Pulmonary artery endothelial cell (primary cell): Measurements from ENCODE around the gene GABBR1. TPM values are rescaled to one million over a fixed set of nuclear protein-coding genes. Genes with fewer than 3 reads are reported as not detected.

Experiments
- DNase-seq: peaks from one replicate; pipeline ENCODE4 v3.0.0-alpha.2; 2011; ENCODE audit warnings: low read depth, low spot score
- total RNA-seq: library from RNA; depleted of rRNA; stranded (reverse); fragments of >200 nt; gene quantifications from 2 replicates; pipeline ENCODE4 v1.2.3, GENCODE V29; 2014

The GABBR1 gene
- total RNA-seq, 1 donor from 2014 or later = 8.8 TPM

DNA sequence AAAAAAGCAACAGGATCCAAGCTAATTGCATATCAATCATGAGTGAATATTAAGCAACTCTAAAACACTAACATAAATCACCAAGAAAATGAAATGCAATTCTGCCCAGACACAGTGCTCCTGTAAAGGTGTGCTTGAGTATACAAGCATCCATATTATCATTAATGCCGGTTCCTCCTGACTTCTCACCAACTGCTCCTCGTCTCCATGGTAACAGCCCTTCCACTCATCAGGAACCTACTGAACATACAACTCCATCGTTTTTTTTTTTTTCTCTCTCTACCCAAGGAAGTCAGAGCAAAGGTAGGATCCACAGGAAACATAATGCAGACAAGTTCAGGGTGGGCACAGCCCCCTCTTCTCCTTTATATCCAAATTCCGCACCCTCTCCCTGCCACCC lies 12.4 kb downstream of the GABBR1 start:
- DNase-seq = no peak

DNA sequence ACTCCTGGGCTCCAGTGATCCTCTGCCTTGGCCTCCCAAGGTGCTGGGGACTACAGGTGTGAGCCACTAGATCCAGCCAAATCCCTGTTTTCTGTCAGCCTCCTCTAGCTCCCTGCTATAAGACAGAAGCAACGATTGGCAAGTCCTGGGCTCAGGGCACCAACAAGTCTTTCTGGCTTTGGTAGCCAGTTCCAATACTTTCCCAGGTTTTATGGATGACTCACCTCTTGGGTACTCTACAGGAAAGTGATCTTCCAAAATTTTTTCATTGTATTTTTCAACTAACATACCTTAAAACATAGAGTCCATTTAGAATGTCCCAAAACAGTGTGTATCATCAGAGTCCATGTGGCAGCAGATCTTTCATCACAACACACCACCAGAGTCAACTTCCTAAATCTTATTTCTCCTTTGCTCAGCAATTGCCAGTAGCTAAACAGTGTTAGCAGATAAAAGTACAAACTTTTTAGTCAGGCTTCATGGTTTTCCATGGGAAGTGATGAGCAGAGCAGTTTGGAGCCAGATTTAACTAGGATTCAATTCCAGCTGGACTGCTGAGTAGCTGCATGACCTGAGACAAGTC lies 13.3 kb downstream of the GABBR1 start:
- DNase-seq = no peak

DNA sequence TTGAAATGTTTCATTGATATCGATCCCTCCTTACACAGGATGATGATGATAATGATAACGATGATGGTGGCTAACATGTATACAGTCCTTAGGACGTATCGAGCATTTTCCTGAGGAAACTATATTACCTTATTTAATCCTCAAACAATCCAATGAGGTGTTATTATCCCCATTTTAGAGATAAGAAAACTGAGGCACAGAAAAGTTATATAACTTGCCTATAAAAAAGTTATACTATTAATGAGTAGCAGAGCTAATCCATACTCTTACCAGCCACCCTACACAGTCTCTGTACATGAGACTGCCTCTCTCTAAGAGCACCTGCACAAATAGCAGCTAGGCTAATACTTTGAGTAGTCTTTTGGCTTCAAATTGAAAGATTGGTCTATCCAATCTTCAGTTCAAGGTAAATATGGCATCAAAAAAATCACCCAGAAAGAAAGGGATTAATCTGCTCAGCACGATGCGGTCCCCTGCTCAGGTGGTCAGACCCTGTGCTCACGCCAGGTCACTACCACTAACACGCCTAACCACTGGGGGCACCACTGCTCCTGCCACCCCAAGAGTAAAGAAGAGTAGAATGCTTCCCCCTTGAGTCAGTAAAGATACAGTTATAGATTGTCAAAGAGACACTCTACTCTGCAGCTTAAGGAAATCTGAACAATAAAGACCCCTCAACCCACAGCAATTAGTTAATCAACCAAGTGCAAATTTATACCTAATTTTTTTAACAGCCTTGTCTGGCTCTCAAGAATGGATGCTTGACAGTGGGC lies 15.0 kb downstream of the GABBR1 start:
- no peak for DNase-seq

DNA sequence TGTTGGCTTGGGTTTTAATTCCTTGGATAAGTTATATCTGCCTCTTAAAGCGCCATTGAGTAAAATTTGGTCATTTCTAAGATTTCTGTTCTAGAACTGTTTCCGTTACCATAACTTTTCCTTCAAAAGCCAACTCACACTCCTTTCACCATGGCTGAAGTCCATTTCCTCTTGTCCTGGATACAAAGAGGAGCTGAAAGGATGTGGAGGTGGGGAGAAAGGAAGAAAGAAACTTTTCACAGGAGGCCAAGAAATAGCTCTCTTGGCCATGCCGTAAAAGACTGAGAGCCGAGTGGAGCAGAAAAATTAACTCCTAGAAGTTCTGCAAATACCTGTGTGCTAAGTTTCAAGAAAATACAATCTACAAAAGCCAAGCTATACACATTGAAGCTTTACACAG lies 21.6 kb downstream of the GABBR1 start:
- DNase-seq = no peak

DNA sequence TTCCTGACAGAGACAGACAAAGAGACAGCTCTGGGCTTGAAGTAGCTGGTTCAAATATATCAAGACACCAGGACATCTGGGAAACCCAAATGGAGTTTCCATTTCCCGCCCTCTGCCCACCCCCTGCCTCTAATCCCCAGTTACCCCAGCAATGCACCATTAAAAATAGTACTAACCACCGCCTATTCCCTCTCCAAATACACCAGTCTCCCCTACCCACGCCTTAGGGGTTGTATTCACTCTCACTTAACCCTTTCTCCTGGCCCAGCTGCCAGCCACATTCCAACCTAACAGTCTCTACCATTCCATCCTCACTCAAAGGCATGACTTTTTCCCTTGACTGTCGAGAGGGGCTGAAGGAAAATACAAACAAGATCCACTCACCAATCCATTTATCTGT lies 22.4 kb downstream of the GABBR1 start:
- no peak for DNase-seq

DNA sequence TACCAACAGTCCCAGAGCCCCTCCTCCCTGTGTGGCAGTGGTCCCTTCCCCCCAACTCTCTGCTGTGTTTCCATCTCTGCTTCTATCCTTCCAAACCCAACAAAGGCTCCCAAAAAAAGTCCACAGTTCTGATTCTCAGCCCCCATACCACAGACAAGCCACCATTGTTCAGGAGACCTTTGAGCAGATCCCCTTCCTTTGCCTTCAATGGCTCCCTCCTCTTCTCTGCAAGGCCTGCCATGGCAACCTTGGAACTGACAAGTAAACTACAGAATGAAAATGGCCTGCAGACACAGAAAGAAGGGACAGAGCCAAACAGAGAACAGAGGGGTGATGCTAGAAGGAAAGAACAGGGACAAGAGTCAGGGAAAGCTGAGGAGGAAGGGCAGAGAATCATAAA lies 24.9 kb downstream of the GABBR1 start:
- DNase-seq = no peak

DNA sequence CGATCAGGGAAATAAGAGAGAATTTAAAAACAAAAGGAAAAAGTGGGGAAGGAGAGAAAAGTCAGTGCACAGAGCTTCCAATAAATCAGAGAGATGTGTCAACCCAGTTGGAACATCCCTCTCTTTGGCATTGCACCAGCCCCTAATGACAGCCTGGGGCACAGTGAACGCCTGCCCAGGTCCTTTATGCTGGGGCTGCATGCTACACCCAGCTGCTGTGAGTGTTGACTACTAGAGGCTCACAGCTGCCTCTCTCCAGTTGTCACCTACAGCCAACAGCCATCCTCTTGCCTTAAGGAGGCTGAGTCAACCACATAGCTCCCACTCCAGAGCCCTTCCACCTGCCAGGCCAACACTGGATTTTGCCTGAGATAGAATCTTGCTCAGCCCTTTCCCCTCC lies 29.1 kb downstream of the GABBR1 start:
- DNase-seq = no peak

DNA sequence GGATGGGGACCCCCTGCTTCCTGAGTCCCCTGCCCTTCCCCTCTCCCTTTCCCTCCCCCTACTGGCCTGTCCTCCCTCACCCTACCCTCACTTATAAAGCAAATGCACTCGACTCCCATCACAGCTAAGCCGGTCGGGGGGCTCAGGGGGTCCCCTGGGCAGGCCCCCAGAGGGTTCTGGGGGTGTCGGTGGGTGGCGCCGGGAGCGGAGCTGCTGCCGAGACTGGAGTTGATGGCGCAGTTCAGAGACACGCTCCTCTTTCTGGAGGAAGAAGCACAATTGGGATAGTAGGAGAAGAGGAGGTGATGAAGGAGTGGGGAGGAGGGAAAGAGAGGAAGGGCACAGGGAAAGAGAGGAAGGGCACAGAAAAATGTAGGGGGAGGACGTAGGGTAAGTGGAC lies 29.5 kb downstream of the GABBR1 start:
- DNase-seq = no peak

DNA sequence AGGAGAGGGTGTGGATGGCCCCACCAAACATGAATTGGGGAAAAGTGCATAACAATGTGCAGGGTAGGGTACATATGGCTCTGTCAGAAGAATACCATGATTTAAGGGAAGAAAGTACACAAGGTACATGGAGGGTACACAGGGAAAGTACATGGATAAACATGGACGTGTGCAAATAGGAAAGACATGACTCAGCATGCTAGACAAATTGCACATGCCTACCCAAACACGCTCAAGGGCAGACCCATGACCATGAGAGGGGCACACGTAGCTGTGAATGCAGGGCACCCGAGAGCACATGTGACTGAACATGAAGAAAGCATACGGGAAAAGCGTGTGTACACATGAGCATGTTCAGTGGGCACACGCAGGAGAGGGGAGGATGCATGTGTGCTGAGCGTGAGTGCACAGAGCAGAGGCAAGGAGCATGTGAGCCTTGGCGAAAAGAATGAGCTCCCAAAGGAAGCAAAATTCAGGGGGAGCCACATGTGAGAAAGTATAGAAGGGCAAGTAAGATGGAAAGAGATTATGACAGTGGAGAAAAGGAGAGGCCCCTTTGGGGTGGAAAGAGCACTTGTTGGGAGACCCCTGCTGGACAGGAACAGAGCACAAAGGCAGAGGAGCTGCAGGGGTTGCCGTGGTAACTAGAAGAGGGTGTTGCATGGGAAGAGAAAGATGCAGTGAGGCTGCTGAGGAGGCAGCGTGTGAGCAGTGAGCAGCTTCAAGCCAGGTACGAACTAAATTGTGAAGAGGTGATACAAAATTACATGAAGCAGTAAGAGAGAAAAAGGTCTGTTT lies 30.2 kb downstream of the GABBR1 start:
- no peak for DNase-seq

DNA sequence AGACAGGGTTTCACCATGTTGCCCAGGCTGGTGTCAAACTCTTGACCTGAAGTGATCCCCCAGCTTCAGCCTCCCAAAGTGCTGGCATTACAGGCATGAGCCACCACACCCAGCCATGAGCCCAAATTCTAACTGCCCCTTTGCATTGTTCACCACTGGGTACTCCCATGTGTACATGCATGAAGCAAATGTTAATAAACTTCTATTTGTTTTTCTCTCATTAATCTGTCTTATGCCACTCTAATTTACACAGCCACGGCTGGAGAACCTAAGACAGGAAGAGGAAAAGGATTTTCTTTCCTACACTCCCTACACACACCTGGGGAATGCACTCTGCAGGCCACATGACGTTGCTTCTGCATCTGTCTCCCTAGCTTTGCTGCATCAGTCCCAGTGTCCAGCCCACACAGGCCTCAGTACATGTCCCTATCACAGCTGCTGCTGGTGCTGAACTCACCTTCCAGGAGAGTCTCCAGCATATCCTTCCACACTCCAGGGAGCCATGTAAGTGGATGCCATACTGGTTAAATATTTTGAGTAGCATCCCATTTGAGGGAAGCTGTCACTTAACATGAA lies 34.7 kb downstream of the GABBR1 start:
- no peak for DNase-seq

DNA sequence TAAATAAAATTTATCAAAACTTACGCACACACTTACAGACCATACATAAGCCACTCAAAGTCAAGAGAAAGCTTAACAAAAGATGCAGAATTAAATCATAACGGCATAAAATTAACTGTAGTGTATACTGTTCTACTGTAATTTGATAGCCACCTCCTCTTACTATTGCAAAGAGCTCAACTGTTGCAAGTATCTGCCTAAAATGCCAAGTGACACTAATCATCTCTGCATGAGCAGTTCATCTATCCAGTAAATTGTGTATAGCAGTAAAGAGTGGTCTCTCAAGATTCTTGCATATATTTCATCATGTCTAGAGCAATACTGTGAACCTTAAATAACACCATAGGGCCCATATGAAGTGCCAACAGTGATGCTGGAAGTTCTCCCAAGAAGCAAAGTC lies 35.8 kb downstream of the GABBR1 start:
- DNase-seq = no peak

DNA sequence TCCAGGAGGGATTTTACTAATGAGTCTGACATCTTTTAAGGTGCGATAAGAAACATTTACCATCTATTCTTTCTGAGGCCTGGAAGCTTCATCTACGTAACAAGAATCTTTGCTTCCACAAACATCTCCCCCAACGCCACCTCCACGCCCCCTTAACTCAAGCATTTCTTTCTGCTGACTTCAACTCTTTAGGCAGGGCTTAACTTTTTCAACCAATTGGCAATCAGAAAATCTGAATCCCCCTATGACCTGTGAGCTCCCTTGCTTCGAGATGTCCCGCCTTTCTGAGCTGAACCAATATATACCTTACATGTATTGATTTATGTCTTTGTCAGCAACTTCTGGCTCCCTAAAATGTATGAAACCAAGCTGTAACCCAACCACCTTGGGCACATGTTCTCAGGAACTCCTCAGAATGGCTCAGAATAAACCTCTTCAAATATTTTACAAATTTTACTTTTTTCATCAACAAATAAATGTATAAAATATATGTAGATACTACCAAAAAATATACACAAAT lies 36.5 kb downstream of the GABBR1 start:
- no peak for DNase-seq

DNA sequence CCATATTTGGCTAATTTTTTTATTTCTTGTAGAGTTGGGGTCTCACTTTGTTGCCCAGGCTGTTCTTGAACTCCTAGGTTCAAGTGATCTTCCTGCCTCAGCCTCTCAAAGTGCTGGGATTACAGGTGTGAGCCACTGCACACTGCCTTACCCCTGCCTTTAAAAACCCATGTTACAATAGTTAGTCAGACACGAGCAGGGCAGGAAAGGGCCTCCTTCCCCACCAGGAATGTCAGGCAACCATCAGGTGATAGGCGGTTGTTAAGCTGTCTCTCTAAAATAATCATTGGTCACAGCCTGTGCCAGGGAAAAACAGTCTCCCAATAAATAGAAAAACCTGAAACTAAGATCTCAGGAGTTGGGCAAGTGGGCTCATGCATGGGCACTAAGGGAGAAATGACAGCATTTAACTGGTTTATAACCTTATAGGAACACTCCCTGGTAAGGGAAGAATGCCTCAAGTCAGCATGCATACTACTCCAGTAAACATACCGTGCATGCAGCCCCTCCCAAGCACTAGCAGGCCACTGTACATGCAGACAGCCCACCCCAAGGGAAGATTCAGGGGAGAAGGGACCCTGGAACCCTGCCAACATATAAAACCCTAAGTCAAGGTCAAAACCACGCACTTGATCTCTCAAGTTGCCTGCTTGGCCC lies 39.7 kb downstream of the GABBR1 start:
- no peak for DNase-seq

DNA sequence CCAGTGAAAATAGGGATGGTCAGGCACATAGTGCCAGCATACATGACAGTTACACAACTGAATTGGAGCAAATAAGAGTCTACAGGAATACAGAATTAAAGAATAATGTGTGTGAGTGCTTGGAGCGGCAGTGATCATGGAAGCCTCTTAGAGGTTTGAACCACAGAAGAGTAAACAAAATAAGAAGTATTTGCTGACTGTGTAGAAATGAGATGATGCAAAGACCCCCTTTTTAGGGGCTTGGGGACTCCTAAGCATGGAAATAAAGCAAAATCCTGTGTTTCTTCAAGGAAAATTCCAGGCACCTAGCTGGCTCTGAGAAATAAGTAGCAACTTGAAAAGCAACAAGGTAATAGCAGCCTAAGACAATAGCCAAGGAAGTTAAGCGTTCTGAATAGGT lies 41.3 kb downstream of the GABBR1 start:
- no peak for DNase-seq

DNA sequence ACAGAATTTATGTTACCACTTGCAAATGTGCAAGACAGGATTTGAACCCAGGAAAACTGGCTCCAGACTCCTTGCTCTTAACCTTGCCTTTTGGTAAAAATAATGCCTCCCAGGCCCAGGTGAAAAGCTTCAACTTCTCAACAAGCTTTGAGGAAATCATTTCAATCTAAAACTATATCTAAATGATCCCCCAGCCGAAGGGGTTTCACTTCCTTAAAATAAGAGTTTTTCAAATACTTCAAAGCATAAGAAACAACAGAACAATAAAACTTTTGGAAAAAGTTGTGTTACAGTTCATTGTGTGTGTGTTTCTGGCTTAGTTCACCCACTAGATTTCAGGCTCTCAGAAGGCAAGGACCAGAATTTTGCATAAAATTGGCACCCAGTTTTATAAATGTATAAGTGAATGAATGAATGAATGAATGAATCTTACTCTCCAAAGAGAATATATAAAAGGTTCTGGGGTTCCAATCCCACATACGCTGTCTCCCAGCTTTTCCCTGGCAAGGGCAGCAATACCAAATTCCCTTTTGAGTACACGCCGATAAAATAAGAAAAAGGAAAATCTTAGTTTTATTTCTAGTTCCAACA lies 42.7 kb downstream of the GABBR1 start:
- no peak for DNase-seq

DNA sequence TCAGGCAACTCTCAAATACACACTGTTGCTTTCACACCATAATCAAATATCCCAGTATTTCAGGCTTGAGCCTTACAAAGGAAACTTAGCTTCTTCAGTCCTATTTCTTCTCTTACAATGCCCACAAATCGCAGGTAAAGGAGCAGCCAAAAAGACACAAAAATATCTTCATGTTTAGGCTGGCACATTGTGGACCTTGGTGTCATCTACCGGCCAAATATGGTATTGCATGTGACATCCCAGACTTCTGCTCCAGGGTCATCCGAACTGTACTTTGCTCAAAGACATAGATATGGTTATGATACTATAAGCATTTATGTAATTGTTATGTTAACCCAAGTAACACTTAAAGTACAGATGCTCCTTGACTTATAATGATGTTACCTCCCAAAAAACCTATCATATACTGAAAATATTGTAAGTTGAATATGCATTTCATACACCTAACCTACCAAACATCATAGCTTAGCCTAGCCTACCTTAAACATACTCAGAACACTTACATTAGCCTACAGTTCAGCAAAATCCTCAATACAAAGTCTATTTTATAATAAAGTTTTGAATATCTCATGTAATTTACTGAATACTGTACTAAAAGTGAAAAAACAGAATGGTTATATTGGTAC lies 43.4 kb downstream of the GABBR1 start:
- DNase-seq = peak; percentile 26

DNA sequence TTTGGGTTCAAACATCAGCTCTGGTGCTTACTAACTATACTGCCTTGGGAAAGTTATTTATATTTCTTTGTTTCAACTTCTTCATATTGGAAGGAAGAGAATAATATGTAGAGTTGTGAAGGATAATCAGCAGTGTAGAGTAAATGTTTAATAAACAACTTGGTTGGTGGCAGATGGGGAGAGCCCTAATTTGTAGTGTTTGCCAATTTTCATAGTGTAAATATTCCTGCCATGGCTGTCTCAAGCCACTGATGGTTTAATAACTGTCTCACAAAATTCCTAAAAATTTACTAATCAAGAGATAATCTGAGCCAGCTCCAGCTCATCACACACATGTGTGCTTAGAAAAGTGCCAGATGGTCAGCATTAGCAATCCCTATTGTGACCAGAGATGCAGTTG lies 48.2 kb downstream of the GABBR1 start, which contains the start of gene OR2H2:
Gene OR2H2 (plus strand): TSS at position 301 of the 400 bp plus-strand sequence. CDS start 2,824 bp downstream, outside the sequence.
- DNase-seq = no peak

DNA sequence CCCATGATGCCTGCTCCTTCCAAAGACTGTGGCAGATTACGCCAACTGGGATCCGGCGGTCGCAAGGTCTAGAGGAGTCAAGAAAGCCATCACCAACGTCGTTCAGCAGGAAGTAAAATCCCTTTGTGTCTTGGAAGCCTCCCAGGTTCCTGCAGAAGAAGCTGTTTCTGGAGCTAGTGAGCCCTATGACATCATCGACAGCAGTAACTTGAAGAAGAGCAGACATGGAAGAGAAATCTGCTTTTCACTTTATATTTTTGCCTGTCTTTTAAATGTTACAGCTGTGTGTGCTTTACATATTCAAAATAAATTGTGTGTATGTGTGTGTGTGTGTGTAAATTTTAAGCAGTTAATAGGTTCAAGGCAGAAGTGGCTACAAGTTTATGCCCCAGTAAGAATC lies 55.4 kb downstream of the GABBR1 start:
- DNase-seq = no peak

DNA sequence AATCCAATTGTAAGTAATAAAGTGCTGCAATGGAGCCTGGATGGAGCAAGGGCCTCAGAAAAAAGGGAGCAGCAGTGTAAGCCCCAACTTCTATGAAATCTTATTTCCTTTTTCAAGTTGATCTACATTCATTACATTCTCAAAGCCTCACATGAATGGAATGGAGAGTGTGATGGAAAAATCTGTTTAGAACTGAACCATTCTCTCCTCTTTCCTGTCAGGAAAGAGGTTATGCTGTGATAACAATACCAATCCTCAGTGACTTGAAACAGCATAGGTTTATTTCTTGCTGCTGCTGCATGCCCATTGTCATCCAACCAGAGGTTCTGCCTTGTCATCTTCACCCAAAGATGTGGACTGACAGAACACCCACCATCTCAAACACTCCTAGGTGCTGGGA lies 56.9 kb downstream of the GABBR1 start:
- no peak for DNase-seq

DNA sequence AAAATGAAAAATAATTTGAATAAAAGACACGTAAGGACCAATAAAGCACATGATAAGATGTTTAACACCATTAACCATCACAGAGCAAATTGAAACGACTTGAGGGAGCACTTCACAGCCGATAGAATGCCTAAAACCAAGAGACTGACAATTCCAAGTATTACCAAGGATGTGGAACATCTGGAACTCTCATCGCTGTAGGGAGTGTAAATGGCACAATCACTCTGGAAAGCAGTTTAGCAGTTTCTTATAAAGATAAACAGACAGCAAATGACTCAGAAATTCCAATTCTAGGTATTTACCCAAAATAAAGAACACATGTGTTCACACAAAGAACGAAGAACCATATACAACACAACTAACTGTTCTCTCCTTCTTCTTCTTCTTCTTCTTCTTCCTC lies 65.0 kb downstream of the GABBR1 start:
- DNase-seq = no peak
